OCI-LY7 (cell line): Measurements from ENCODE around the gene TRA2A.
"Not testable (repeated sequence)": the region's sequence is repeated elsewhere in the genome, so short reads cannot be mapped to it uniquely, and the experiment has no call there.

Experiments used
- EZH2phosphoT487 ChIP-seq: fragments of 200-600 bp; sonication (generic); IDR thresholded peaks from 2 replicates; pipeline ENCODE4 v1.6.1; 2018; ENCODE audit warnings: low read depth, borderline replicate concordance, mild to moderate bottlenecking, mixed run types, antibody characterized with exemption, low read length, moderate library complexity, mixed read lengths
- TF ChIP-seq, protein P1 (sequence below): fragments of 200-600 bp; sonication (generic); conservative IDR thresholded peaks from 2 replicates; pipeline ENCODE4 v1.5.1; 2014; ENCODE audit warnings: mild to moderate bottlenecking, antibody characterized with exemption, low read length, moderate library complexity, mixed read lengths

GRCh38 chr7:23525611-23526010 is 6.2 kb downstream of the TRA2A start:
- TF ChIP-seq, protein P1, sequence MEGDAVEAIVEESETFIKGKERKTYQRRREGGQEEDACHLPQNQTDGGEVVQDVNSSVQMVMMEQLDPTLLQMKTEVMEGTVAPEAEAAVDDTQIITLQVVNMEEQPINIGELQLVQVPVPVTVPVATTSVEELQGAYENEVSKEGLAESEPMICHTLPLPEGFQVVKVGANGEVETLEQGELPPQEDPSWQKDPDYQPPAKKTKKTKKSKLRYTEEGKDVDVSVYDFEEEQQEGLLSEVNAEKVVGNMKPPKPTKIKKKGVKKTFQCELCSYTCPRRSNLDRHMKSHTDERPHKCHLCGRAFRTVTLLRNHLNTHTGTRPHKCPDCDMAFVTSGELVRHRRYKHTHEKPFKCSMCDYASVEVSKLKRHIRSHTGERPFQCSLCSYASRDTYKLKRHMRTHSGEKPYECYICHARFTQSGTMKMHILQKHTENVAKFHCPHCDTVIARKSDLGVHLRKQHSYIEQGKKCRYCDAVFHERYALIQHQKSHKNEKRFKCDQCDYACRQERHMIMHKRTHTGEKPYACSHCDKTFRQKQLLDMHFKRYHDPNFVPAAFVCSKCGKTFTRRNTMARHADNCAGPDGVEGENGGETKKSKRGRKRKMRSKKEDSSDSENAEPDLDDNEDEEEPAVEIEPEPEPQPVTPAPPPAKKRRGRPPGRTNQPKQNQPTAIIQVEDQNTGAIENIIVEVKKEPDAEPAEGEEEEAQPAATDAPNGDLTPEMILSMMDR = not testable (repeated sequence)
- TF ChIP-seq EZH2phosphoT487 = not testable (repeated sequence)
